GM19238 (cell line): ENCODE data around the gene NDRG4.

ENCODE experiments used
- DNase-seq: peaks from one replicate; pipeline ENCODE4 v3.0.0; 2011; ENCODE audit warnings: low spot score; ENCODE audit not compliant: insufficient read length

Gene NDRG4

DNA sequence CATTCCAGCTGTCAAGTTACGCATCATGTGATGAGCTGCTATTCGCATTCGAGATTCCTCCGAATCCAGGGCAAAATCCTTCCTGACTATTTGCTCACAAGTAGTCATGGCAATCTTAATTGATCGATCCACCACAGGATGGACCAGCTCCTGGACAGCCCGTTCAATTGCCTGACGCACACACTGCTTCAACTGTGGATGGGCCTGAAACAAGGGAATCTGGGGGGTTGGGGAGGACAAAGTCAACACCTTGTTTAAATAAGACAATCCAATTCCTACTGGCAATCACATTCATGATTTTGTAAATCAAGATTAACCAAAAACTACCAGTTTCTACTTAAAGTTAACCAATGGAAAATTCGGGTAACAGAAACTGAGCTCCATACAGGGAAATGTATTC, 43.7 kb downstream of the NDRG4 start:
- DNase-seq, result no peak

DNA sequence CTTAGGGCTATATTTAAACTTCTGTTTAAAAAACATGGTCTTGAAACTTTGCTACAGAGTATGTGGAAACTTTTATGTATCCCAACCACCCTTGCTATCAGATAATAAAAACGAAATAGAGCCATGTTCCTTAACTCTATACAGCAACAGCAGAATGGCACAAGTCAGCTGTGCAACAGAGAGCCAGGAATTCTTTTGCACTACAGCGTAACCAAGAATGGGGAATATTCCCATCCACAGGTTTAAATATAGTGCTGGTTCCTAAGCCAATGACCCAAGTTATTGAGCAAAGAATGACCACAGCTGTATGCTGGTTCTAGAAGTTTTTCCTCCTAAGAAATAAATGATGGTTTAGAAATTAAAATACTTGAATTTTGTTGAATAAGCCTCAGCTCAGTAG, 48.4 kb downstream of the NDRG4 start:
- DNase-seq, result no peak

DNA sequence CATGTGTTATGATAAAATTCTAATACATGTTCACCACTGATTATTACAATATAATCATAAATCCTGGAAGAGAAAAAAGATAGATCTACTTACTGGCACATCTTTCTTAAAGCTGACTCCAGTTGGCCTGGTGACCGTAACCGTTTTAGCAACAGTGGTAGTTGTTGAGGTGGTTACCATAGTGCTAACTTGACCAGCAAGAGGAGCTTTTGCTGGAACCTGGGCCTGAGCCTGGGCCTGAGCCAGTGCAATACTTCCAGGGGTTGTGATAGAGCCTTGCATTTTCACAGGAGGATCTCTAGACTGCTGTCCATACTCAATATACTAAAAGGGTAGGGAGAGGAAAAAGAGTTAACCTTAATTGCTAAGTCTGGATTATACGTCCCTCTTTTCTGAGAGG, 51.6 kb downstream of the NDRG4 start:
- no peak for DNase-seq

DNA sequence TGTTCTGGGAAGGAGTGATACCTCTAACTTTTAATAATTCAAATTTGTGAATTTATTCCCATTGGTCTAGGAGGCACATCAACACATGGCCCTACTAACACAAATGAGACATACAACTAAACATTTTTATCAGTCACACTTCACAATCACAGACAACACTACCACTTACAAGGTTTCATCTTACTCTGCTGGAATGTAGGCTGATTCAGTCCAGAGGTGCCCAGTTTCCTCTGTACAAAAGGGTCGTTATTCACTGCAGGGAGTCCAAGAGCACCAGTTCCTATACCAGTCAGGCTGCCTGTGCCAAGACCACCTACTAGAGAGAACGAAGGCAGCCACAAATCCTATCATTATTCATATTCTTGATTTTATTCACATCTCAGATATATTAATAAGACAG, 56.7 kb downstream of the NDRG4 start:
- DNase-seq, result no peak
